NCI-H524 treated with DMSO at 0.1 percent for 48 hours (cell line): ENCODE measurements around the gene NT5C1A.

Source experiments
- DNase-seq: peaks from one replicate; lab custom pipeline; 2025; lab: John Stamatoyannopoulos, UW

Gene NT5C1A

DNA sequence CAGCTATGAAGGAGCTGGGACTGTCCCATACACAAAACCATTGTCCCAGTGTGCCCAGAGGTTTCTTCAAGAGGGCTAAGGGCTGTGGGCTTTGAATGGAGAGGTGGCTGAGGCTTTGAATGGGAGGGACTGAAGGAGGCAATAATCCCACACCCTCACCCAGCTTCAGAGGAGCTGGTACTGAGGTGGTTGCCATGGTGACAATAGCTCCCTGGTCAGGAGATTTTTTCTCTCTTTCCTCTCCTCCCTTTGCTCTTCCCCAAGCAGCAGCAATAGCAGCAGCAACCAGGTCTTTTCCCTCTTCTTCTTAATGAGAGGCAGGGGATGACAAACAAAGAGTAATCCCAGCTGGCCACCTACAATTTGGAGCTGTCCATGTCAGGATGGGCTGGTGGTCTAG lies 17.7 kb upstream of the NT5C1A start:
- DNase-seq: no peak

DNA sequence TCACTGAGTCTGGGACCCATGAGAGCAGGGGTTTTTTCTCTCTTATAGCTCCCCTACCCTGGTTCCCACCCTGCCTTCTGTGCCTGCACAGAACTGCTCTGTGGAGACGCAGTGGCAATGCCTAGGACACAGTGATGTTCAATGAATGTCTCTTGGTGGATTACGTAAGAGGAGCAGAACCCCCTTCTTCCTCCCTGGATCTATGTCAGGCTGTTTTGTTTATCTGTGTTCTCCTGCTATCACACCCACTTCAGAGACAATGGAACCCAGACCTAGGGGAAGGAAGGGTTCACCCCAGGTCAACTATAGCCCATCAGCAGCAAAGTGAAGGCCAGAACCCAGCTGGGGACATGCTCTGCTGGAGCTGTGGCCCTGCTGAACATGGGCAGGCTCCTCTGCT lies 17.3 kb upstream of the NT5C1A start:
- no peak for DNase-seq

DNA sequence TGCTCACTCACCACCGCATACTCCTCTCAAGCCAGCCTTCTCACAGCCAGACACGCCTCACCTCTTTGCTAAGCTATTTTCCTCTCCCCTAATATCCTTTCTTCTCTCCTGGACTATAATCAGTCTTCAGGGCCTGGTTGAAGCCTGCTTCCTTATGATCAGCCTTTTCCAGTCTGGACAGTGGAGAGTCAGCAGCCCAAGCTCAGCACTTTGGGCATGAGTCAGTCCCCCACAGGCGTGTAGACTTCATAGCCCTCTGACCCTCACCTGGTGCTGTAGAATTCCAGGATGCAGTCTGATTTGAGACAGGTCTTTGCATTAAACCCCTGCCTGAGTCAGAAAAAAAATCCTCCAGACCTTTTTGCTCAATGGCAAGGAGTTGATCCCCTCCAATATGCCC lies 16.8 kb upstream of the NT5C1A start:
- no peak for DNase-seq

DNA sequence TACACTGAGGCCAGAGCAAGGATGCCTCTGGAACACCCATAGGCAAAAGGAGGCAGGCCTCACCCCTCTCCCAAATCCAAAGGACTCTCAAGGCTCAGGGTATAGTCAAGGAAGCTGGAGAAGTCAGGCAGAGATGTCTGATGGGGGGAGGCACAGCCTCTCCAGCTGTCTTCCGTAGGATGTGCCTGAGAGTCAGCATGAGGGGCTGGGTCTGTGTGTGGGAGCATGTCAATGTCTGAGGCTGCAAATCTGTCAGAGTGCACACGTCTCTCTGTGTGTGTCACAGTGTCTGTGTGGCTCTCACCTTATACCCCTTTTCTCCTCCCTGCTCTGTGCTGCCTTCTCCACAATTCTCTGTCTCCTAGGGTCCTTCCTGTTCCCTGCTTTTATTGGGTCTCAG lies 15.3 kb upstream of the NT5C1A start:
- DNase-seq: no peak

DNA sequence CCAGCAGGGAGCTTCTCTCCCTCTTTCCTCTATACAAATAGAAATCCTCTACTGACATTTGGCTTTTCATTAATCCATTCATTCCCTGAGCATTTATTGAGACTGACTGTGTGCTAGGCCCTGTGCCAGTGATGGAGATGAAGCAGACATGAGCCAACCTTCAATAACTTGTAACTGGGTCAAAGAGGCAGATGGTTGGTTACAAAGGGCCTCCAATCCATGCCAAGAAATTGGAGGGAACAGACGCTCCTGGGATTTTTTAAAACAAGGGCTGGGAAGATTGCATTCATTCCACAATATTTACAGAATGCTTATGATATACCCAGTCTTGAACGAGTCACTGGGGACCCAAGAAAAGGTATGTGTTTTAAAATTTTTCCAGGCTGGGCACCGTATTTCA lies 13.2 kb upstream of the NT5C1A start:
- DNase-seq: no peak

DNA sequence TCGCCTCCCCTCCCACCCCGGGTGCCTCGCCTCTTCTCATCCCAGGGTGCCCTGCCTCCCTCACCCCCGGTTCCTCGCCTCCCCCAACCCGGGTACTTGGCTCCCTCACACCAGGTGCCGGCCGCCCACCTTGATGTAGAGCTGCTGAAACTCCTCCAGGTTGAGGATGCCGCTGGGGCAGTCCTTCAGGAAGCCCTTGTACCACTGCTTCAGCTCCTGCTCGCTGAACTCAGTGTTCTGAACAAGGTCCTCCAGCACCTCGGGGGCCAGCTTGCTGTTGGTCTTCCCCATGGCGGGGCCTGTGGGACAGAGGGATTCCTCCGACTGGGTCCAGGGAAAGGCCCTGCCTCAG lies 12.4 kb upstream of the NT5C1A start:
- DNase-seq: no peak

DNA sequence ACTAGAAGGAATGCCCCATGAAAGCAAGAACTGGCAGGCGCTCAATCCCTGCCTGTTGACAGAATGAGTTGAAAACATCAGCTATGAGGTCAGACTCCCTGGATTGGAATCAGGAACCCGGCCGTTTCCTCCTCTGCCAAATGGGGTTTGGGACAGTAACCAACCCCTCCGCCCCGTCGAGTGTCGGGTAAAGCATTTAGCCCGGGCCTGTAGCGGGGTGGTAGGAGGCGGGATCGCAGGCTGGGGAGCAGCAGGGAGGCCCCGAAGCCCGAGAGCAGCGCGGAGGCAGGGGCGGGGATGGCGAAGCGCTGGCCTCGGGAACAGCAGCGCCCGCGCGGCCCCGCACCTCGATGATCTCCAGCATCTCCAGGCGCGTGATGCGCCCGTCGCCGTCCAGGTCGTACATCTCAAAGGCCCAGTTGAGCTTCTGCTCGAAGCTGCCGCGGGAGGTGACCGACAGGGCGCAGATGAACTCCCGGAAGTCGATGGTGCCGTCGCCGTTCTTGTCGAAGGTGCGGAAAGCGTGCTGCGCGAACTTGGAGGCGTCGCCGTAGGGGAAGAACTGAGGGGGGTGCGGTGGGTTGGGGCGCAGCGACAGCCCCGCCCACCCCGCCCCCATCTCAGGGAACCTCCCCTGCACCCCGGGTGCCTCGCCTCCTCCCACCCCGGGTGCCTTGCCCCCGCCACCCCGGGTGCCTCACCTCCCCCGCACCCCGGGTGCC lies 11.8 kb upstream of the NT5C1A start:
- no peak for DNase-seq

DNA sequence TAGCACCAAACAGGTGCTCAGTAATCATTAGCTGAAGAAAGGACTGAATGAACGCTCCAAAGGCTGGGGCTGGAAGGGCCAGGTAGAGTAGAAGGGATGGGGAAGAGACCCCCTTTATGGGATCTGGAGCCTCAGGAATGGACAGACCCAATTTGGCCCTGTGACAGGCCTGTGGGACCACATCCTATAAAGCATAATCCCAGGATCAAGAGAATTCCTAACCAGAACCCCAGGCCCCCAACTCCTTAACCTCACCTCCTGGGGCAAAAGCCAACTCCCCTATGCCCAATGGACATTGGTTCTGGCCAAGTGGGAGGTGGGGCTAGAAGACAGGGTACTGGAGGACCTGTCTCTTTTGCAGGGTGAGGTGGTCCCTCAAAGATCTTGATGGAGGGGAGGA lies 10.1 kb upstream of the NT5C1A start:
- no peak for DNase-seq

DNA sequence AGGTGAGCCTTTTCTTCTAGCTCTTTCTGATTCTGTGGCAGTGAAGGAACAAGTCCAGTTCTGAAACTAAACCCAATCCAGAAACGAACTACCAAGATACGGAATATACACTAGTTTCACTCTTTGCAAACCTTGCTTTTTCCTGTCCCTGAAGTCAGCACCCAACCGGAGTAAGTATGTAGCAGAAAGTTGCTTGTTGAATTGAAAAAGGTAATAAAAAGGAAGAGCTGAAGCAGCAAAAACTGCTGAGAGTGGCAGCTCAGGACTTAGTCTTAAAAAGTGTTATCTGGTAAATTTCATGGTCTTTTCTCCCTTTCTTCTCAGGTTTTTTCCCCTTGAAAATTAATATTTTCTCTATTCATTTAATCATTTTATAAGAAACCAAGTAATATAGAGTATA lies 9.4 kb upstream of the NT5C1A start:
- no peak for DNase-seq

DNA sequence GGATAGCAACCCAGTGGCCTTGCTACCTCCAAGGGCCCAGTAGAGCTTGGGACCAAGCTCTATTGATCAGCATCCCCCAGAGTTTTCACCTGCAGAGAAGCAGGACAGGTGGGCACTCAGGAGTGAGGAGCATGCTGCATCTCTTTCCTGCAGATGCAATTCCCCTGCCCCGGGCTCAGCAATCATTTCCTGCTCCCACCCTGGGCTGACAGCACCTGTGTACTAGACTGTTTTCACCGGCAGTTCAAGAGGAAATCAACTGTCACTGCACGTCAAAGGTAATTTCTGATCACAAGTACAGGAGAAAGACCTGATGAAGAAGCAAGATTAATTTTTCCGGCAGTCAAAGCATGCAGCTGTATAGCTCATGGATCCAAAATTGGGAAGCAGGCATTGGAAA lies 8.8 kb upstream of the NT5C1A start:
- DNase-seq: no peak

DNA sequence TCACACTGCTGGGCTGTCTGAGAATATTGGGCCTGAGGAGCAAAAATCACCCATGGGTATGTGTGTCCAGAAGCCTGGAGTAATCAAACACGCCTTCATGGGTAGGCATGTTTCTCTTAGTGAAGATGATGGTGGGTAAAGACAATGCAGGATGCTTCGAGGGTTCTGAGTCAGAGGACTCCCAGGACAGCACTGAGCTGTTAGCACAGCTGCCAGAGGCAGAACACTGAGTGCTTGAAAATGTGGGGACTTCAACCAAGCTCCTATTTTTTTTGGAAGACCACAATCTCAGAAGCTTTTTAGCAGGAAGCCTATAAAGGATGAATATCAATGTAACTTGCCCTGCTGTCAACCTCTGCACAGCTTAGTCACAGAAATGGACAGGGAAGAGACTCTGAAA lies 7.9 kb upstream of the NT5C1A start:
- DNase-seq: no peak

DNA sequence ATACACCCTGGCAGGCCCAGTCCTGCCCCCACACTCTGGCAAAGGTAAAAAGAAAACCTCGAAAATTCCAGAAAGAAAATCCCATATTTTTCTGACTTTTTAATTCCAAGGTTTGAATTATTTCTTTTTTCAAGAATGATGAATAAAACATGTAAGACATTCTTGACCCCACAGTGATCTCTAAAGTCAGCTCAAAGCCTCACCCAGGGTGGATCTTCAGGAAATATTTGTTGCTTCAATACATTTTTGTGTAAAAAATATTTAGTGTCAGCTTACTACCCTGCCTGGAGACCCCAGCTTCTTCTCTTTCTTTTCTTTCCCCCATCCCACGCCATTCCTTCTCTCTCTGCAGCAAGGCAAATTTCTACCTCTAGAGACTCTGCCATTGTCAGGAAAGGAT lies 7.0 kb upstream of the NT5C1A start:
- no peak for DNase-seq

DNA sequence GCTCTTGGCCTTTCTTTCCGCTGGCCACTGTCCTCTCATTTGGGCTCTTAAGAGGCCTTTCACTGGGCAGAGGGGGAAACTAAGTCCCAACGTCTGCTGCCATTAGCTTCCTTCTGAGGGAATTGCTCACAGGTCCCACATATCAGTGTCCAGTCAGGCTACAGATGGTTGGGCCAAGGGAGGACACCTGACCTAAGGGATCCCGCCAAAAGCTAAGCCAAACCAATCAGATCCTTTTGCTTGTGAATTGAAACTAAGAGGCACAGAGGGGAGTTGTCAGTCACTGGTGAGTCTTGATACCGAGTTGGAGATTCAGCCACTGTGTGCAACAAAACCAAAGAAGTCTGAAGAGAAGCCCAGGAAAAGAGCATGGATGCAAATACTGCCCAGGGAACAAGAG lies 5.7 kb upstream of the NT5C1A start:
- no peak for DNase-seq

DNA sequence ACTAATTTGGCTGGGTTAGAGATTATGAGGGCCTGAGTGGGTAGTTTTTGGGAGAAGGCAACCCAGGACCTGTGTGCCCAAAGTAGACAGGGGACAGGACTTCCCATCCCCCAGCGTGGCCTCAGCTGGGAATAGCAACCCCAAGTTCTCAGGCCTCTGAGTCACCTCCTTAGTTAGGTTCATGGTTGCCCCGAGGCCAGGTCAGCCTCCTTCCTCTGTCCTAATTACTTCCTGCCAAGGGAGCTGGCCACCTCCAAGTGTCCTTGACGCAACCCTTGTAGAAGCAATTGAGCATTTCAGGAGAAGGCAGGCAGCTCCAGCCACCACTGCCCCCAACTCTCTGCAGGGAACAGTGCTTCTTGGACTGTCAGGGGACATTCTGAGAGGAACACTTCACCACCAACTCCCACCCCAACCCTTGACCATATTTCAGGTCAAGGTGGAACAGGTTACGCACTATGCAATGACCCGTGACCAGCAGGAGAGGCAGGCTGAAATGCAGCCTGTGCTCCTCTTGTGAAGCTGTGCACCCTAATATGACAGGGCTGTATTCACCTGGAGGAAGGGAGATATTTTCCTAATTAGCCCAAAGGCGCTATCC lies 5.1 kb upstream of the NT5C1A start:
- DNase-seq: no peak

DNA sequence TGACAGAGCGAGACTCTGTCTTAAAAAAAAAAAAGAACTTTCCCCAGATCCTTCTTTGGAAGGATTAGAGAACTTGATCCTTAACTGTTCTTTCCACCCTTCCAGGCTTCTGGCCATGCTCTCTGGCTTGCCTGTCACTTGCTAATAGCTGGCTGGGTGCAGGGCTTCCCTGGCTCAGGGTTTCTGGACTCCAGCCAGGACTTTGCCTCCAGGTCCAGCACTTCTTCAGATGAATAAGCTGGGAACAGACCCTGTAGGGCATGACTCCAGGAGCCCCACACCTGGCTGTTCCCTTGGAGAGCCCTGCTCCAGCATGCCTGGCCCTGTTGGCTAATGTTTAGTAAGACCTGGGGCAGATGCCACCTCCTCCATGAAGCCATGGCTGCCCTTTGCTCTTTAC lies 3.3 kb upstream of the NT5C1A start:
- DNase-seq: no peak

DNA sequence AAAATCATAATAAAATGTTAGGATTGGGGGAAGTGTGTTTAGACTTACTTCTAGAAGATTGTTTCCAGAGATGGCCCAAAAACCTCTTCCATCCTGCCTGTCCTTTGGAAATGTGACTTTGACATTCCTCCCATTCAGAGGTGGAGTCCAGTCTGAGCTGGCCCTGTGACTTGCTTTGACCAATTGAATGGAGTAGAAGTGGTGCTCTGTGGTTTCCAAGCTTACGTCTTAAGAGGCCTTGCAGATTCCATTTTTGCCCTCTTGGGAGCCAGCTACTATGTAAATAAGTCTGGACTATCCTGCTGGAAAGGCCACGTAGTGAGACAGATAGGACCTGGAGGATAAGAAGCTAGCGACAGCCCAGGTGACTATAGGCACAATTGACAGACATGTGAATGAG lies 1.3 kb upstream of the NT5C1A start:
- DNase-seq: no peak

DNA sequence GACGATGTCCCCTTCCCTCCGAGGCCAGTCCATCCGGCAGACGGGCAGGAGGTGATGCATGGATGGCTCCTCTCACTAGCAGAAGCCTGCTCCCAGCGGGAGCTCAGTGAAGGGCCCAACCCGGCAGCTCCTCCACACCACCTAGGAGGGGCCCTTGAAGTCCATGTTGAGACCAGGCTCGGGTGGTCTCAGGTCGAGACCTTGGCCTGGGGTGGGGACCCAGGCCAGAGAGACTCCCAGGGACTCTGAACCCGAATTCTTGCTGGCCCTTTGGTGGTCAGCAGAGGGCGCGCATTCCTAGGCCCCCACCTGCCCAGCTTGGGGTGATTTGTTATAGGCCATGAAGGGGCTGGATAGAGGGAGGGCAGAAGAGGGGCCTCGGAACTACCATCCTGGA lies 642 bp upstream of the NT5C1A start:
- DNase-seq: no peak

DNA sequence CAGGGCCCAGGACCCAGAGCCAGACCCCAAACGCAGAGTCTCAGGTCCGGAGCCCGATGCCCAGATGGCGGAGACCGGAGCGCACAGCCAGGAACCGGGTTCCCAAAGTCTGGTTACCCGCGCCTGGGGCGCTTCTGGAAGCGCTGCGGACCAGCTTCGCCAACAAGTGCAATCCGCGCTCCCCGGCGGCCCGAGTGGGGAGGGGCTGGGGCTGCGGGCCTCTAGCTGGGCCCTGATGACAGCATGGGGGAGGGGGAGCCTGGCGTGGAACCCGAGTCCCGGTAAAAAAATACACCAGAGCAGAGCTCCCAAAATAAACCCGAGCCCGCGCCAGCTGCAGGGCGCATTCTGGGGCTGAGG lies 494 bp downstream of the NT5C1A start:
- no peak for DNase-seq

DNA sequence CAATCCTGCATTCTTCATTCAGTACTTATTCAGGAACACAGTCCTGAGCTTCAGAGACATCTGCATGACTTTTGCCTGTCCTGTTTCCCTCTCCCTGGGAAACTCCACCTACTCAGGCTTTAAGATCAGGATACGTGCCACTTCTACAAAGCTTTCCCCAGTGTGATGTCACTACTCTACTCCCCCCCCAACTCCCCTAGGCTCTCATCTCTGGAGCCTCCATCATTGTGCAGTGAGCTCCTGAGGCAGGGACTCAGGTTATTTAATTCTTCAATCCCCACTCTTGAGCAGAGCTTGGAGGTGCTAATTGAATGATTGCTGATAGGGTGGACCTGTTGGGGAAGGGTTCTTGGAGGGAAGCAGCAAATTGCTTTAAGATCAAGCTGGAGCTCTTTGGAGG lies 1.2 kb downstream of the NT5C1A start:
- DNase-seq: no peak

DNA sequence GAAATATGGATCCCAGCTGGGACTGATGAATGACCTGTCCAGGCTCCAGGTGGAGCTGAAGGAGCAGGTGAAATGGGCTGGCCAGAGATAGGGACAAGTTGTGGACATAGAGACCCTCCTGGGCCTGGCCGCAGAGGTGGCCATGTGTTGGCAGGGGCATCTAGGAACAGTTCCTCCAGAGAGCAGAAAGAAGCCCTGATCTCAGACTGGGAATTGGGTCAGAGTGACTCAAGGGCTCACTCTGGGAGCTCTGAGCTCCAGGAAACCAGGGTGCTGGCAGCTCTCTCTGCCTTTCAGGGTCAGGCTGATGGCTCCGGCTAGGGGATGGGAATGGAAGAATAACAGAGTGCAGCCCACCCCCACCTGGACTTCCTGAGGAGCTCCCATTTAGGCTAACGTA lies 3.0 kb downstream of the NT5C1A start:
- no peak for DNase-seq

DNA sequence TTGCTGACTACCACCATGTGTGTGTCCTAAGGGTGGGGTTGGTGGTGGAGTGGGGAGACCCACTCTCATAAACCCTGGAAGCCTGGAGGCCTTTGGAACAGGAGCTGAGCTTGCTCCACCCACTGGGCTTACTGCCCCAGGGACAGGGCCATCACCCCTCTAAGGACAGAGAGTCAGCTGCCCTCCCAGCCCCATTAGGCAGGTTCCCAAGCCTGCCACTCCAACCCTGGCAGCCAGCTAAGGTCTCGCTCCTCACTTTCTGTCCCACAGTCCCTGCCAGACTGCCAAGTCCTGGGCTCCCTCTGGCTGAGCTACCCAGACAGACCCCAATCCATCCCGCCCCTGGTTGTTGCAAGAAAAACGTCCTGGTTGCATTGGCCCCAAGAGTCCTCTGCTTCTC lies 3.8 kb downstream of the NT5C1A start:
- DNase-seq: no peak

DNA sequence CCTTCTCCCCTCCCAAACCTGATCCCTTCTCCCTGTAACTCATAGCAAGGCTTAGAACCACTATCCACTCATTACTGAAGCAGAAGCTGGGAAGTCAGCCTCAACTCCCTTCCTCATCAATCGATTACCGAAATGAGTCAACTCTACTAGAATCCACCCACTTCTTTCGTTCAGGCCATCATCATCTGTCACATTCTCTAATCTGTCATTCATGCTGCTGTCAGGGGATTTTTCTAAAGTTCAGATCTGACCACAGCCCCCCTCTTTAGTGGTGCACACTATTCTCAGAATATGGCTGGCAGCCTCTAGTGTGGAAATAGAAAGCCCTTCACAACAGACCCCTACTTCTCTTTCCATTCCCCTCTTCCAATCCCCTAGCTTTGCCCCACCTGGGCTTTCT lies 5.1 kb downstream of the NT5C1A start:
- no peak for DNase-seq

DNA sequence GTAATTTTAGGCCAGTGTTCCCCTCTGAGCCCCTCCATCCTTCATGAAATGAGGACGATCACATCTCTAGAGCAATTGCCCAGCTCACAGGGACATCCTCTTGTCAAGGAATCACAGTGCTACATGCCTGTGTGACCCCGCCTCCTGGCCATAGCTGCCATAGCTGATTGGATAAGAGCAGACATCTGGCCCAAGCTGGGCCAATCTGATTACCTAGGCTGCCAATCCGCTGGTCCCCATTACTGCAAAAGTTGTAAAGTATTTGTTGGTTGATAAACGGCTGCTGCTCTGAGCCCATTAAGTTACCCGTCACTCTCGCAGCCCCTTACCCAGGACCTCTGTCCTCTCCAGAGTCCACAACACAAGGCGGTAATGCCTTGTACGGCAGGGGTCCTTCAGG lies 8.3 kb downstream of the NT5C1A start:
- DNase-seq: no peak

DNA sequence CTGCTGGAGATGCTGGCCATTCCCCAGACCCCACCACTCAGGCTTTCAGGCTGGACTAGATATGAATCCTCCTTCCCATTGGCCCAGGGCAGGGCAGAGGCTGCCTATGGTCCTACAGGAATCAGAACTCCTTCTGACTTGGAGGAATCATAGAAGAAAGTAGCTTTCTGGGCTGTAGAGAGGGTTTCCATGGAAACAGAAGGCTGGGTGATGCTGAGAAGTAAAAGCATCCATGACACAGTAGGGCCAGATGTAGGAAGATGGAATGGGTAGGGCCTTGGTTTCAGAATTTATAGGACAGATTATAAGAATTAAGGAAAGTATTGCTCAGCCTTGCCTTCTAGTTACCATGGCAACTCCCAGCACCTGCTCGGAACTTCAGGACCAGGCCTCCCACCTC lies 9.0 kb downstream of the NT5C1A start:
- DNase-seq: no peak

DNA sequence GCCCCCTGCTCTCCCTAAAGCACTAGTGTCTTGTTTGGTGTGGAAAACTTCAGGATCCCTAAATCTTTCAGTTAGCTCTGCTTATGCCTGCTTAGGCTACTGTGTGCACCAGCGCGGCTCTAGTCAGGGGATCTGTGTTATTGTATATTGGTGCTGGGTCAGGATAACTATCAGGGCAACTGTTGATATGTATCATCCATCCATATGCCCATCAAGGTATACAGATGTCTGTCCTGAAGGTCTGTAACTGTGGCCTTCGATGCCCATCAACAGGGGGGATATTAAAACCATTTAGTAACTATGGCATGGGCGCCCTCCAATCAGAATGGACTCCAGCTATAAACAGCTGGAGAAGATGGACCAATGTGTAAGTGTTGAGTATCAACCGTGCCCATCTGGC lies 12.4 kb downstream of the NT5C1A start:
- DNase-seq: no peak
